K562 treated with DMSO at 1 percent for 48 hours (cell line): Measurements from ENCODE around the gene MCRS1. TPM values are rescaled to one million over a fixed set of nuclear protein-coding genes. Genes with fewer than 3 reads are reported as not detected.

Source experiments
- total RNA-seq: library from RNA; unstranded; fragments of 300-600 nt; gene quantifications from 2 replicates; pipeline ENCODE4 v1.2.3, GENCODE V29; 2022; ENCODE audit warnings: low replicate concordance; ENCODE audit errors: extremely low read depth

The MCRS1 gene
- total RNA-seq: not detected in 2 replicates

GRCh38 chr12:49567611-49568441, at the start of gene MCRS1:
Gene MCRS1, minus strand, starts transcription at chr12:49568142. Its CDS starts 1,411 bp downstream, at chr12:49566731.

GRCh38 chr12:49605539-49605938, 37.6 kb upstream of the MCRS1 start, which contains the start of gene FAM186B:
Gene FAM186B, minus strand, starts transcription at chr12:49605639. Its CDS starts 162 bp downstream, at chr12:49605477.

GRCh38 chr12:49538510-49539403, 29.2 kb downstream of the MCRS1 start, which contains the start of gene KCNH3:
Gene KCNH3, plus strand, starts transcription at chr12:49539030. Its CDS starts 387 bp downstream, at chr12:49539417.

Other genes starting within 250 kb of the MCRS1 start
- not detected in 2 replicates for gene TROAP, start 244.9 kb downstream of the MCRS1 start, total RNA-seq
- not detected in 2 replicates for gene C1QL4, start 231.0 kb downstream of the MCRS1 start, total RNA-seq
- not detected in 2 replicates for gene DNAJC22, start 221.3 kb downstream of the MCRS1 start, total RNA-seq
- not detected in 2 replicates for gene SPATS2, start 200.7 kb downstream of the MCRS1 start, total RNA-seq
- gene KCNH3, start 29.1 kb downstream of the MCRS1 start, total RNA-seq: not detected in 2 replicates
- not detected in 2 replicates for gene FAM186B, start 37.5 kb upstream of the MCRS1 start, total RNA-seq
- gene PRPF40B, start 55.4 kb upstream of the MCRS1 start, total RNA-seq: not detected in 2 replicates
- gene FMNL3, start 139.3 kb upstream of the MCRS1 start, total RNA-seq: not detected in 2 replicates
- 294 TPM in 1 of 2 replicates, not detected in the other for gene TMBIM6, start 173.4 kb upstream of the MCRS1 start, total RNA-seq